Uterus (tissue), 2 donors: ENCODE results near the gene KCNK2.

Experiments
- CTCF ChIP-seq, 4 experiments: fragments of 200-600 bp in 2 of 4; fragments of 450-650 bp in 2 of 4; sonication (generic) in 2 of 4; IDR thresholded peaks; one replicate each; pipeline ENCODE4 v1.5.1; 2016 to 2019; ENCODE audit warnings: antibody characterized with exemption in 4 of 4, mild to moderate bottlenecking in 2 of 4, moderate library complexity in 1 of 4
- POLR2A ChIP-seq, 2 donors: fragments of 450-650 bp; IDR thresholded peaks; one replicate each; pipeline ENCODE4 v1.6.1; 2016; ENCODE audit warnings: antibody characterized with exemption in 2 of 2, mild to moderate bottlenecking in 1 of 2, moderate library complexity in 1 of 2

- no peak for TF ChIP-seq CTCF (IDR thresholded peaks at IDR 0.05)
- TF ChIP-seq POLR2A (IDR thresholded peaks at IDR 0.05), result no peak
Measured at GRCh38 chr1:215151841-215152549, 69.5 kb downstream of the KCNK2 start.
